Adrenal gland (tissue), 12 donors: Measurements from ENCODE around the gene TCERG1L. TPM values are rescaled to one million over a fixed set of nuclear protein-coding genes. Genes with fewer than 3 reads are reported as not detected.

Experiments used
- DNase-seq, 7 donors: peaks; one replicate each; pipeline ENCODE4 v3.0.0-alpha.2; 2019 to 2020
- H3K27ac ChIP-seq, 5 donors: fragments of 200-600 bp; sonication (generic) in 4 of 5; 1 replicate in 3 of 5; 2 replicates in 2 of 5; pipeline versions ENCODE4 v1.5.1 to v1.8.0; 2016 to 2020; ENCODE audit warnings: mild to moderate bottlenecking in 1 of 5
- H3K27me3 ChIP-seq: fragments of 200-600 bp; 2 replicates; pipeline ENCODE4 v1.8.0; 2021
- H3K36me3 ChIP-seq, 2 donors: fragments of 200-600 bp; replicated peaks in 1 of 2; 1 replicate in 1 of 2; 2 replicates in 1 of 2; pipeline versions ENCODE4 v1.5.1 to v1.8.0; 2018 to 2022
- H3K4me1 ChIP-seq, 2 donors: fragments of 200-600 bp; replicated peaks in 1 of 2; 1 replicate in 1 of 2; 2 replicates in 1 of 2; pipeline versions ENCODE4 v1.5.1 to v1.8.0; 2018 to 2021
- H3K4me3 ChIP-seq, 4 donors: fragments of 200-600 bp; sonication (generic) in 3 of 4; one replicate each; pipeline ENCODE4 v1.5.1; 2016 to 2018
- H3K9me3 ChIP-seq, 3 donors: fragments of 200-600 bp; sonication (generic) in 1 of 3; replicated peaks in 1 of 3; 1 replicate in 2 of 3; 2 replicates in 1 of 3; pipeline versions ENCODE4 v1.5.1 to v1.8.0; 2016 to 2021
- CTCF ChIP-seq, 6 experiments: fragments of 450-650 bp in 4 of 6; fragments of 200-600 bp in 2 of 6; sonication (generic) in 1 of 6; IDR thresholded peaks; 1 replicate in 5 of 6; 2 replicates in 1 of 6; pipeline versions ENCODE4 v1.5.1 to v1.8.0; 2016 to 2021; ENCODE audit warnings: antibody characterized with exemption in 6 of 6, mild to moderate bottlenecking in 2 of 6, moderate library complexity in 1 of 6
- POLR2A ChIP-seq, 2 donors: fragments of 450-650 bp; IDR thresholded peaks; one replicate each; pipeline ENCODE4 v1.6.1; 2017; ENCODE audit warnings: antibody characterized with exemption in 2 of 2, mild to moderate bottlenecking in 2 of 2, moderate library complexity in 1 of 2
- WGBS, 4 donors: extraction: QIAGEN DNeasy Blood & Tissue Kit in 2 of 4; methylation state at CpG; one replicate each; pipeline versions ENCODE4 v1.1.5 to v1.1.7; 2013 to 2017; 5-methylcytosine and 5-hydroxymethylcytosine counted together
- intact Hi-C, 2 donors: fragments of 100-400 bp; cut with DNase I; formaldehyde crosslinking; loops; one replicate each; pipeline versions ENCODE4 v1.14.1 to v1.15.0; 2022 to 2023
- polyA plus RNA-seq, 3 donors: library from polyadenylated mRNA; stranded (reverse); fragments of 200-250 nt in 2 of 3; fragments of 350-450 nt in 1 of 3; fragmentation: Illumina TruSeq in 1 of 3; extraction: RNeasy Lipid Tissue Mini Kit (QIAGEN cat#74804) in 1 of 3; gene quantifications; one replicate each; pipeline ENCODE4 v1.2.3, GENCODE V29; 2013 to 2014
- total RNA-seq, 9 donors: library from RNA; depleted of rRNA in 4 of 9; stranded (reverse); fragments of >200 nt in 4 of 9; fragments of 120-200 nt in 1 of 9; fragmentation: NEBNext Ultra II Directional in 1 of 9; extraction: Animal tissue kit (Norgen Biotek cat#: 25700) in 1 of 9; gene quantifications; one replicate each; pipeline versions ENCODE4 v1.1.0 to v1.2.4, GENCODE V29; 2013 to 2023
- donor health status: healthy with polysubstance abuse.
- donor health status: Bipolar disorder and iron deficiency.
- donor health status: DM: yes; HTN: yes; CAD: no.
- donor health status: DM: no; HTN: no; CAD: no.
- donor health status: DM: no; HTN: no; CAD: no.
- donor health status: DM: yes; HTN: yes; CAD: no.

The TCERG1L gene
- total and polyA plus RNA-seq, 12 donors: 0.17 to 3.4 (median 0.97) TPM

- TF ChIP-seq POLR2A (IDR thresholded peaks at IDR 0.05) (no peak), CTCF (IDR thresholded peaks at IDR 0.05) (no peak)
- H3K36me3 ChIP-seq: no peaks in the 10 kb centered on the region
- no peak overlapping the region for H3K4me3 ChIP-seq
- peaks cover 9% of the 10 kb centered on the region in 2 donors for H3K4me1 ChIP-seq
- WGBS, 4 donors: 79 to 86% (median 83%) methylated on average over 17 to 32 of the region's 32 CpGs
- no peak overlapping the region for H3K27ac ChIP-seq
- intact Hi-C loops: no loop called here
- H3K27me3 ChIP-seq: no peaks in the 10 kb centered on the region
- H3K9me3 ChIP-seq: no peaks in the 10 kb centered on the region
- DNase-seq: no peak
Observed at GRCh38 chr10:131083915-131084790, 227.4 kb downstream of the TCERG1L start.

- WGBS, 4 donors: 17 to 32% (median 17%) methylated on average over 8 to 16 of the region's 16 CpGs
- Histone ChIP-seq H3K27ac (peak overlapping the region in 1 of 5 donors; percentile 52), H3K27me3 (no peaks in the 10 kb centered on the region), H3K4me3 (no peak overlapping the region), H3K9me3 (no peaks in the 10 kb centered on the region), H3K36me3 (no peaks in the 10 kb centered on the region), H3K4me1 (peaks cover 9% of the 10 kb centered on the region in 2 donors)
- intact Hi-C loops: no loop called here
- DNase-seq: peak in 6 of 7 donors; percentile 70 to 83 (median 80)
- no peak for TF ChIP-seq CTCF (IDR thresholded peaks at IDR 0.05)
- TF ChIP-seq POLR2A (IDR thresholded peaks at IDR 0.05): no peak
Observed at GRCh38 chr10:131082991-131083481, 228.5 kb downstream of the TCERG1L start.

GRCh38 chr10:131082201-131082850 is 229.2 kb downstream of the TCERG1L start:
- no peaks in the 10 kb centered on the region for H3K36me3 ChIP-seq
- no peaks in the 10 kb centered on the region for H3K27me3 ChIP-seq
- no peak for TF ChIP-seq POLR2A (IDR thresholded peaks at IDR 0.05)
- H3K4me1 ChIP-seq: peaks cover 9% of the 10 kb centered on the region in 2 donors
- WGBS, 4 donors: 89 to 92% (median 90%) methylated on average over 12 to 13 of the region's 13 CpGs
- DNase-seq: no peak
- H3K9me3 ChIP-seq: no peaks in the 10 kb centered on the region
- H3K27ac ChIP-seq: no peak overlapping the region
- H3K4me3 ChIP-seq: no peak overlapping the region
- intact Hi-C loops: no loop called here

GRCh38 chr10:131081786-131082185 is 229.7 kb downstream of the TCERG1L start:
- no peak for TF ChIP-seq CTCF (IDR thresholded peaks at IDR 0.05)
- no peak for TF ChIP-seq POLR2A (IDR thresholded peaks at IDR 0.05)
- DNase-seq: no peak
- peaks cover 9% of the 10 kb centered on the region in 2 donors for H3K4me1 ChIP-seq
- H3K36me3 ChIP-seq: no peaks in the 10 kb centered on the region
- no peaks in the 10 kb centered on the region for H3K9me3 ChIP-seq
- 73 to 80% (median 77%) methylated on average over 5 to 6 of the region's 6 CpGs for WGBS, 4 donors
- no peaks in the 10 kb centered on the region for H3K27me3 ChIP-seq
- H3K27ac ChIP-seq: peak overlapping the region in 1 of 5 donors; percentile 31
- intact Hi-C loops: no loop called here
- H3K4me3 ChIP-seq: no peak overlapping the region
